Heart right ventricle (tissue), 16 donors: ENCODE data around the gene MCRIP1. TPM values are rescaled to one million over a fixed set of nuclear protein-coding genes. Genes with fewer than 3 reads are reported as not detected.

ENCODE experiments used
- ATAC-seq, 8 donors: fragments of 200-7000 bp; cut with Tn5 transposase; one replicate each; pipeline ENCODE4 v1.9.1; 2020; ENCODE audit warnings: mild to moderate bottlenecking in 8 of 8, moderate library complexity in 8 of 8, moderate number of reproducible peaks in 1 of 8
- DNase-seq, 2 donors: peaks; one replicate each; pipeline ENCODE4 v3.0.0-alpha.2; 2020
- H3K27ac ChIP-seq, 10 donors: fragments of 200-600 bp; sonication (generic) in 2 of 10; one replicate each; pipeline versions ENCODE4 v1.5.0 to v1.8.0; 2020 to 2022; ENCODE audit warnings: mild to moderate bottlenecking in 3 of 10
- H3K27me3 ChIP-seq, 7 donors: fragments of 200-600 bp; one replicate each; pipeline ENCODE4 v1.8.0; 2021 to 2022; ENCODE audit warnings: mild to moderate bottlenecking in 2 of 7
- H3K36me3 ChIP-seq, 9 donors: fragments of 200-600 bp; sonication (generic) in 1 of 9; one replicate each; pipeline versions ENCODE4 v1.5.0 to v1.8.0; 2020 to 2022; ENCODE audit warnings: mild to moderate bottlenecking in 2 of 9
- H3K4me1 ChIP-seq, 9 donors: fragments of 200-600 bp; sonication (generic) in 1 of 9; one replicate each; pipeline versions ENCODE4 v1.5.0 to v1.8.0; 2020 to 2022; ENCODE audit warnings: mild to moderate bottlenecking in 4 of 9
- H3K4me3 ChIP-seq, 10 donors: fragments of 200-600 bp; sonication (generic) in 2 of 10; one replicate each; pipeline versions ENCODE4 v1.5.0 to v1.8.0; 2020 to 2022; ENCODE audit warnings: mild to moderate bottlenecking in 7 of 10, moderate library complexity in 2 of 10
- H3K9me3 ChIP-seq, 11 donors: fragments of 200-600 bp in 10 of 11; sonication (generic) in 2 of 11; one replicate each; pipeline versions ENCODE4 v1.5.0 to v1.8.0; 2013 to 2022; ENCODE audit warnings: mild to moderate bottlenecking in 2 of 11, control low read depth in 1 of 11, moderate library complexity in 1 of 11
- CTCF ChIP-seq, 9 donors: fragments of 200-600 bp; sonication (generic) in 2 of 9; IDR thresholded peaks; one replicate each; pipeline versions ENCODE4 v1.5.0 to v1.8.0; 2021 to 2022; ENCODE audit warnings: antibody characterized with exemption in 9 of 9, mild to moderate bottlenecking in 5 of 9, moderate library complexity in 1 of 9
- WGBS, 2 donors: extraction: QIAGEN DNeasy Blood & Tissue Kit; methylation state at CpG; one replicate each; pipeline ENCODE4 v1.1.7; 2013; ENCODE audit warnings: inconsistent platforms in 1 of 2; 5-methylcytosine and 5-hydroxymethylcytosine counted together
- intact Hi-C, 10 donors: fragments of 100-400 bp; cut with DNase I; formaldehyde crosslinking; loops; one replicate each; pipeline versions ENCODE4 v1.11.1 to v1.14.2; 2022
- polyA plus RNA-seq, 2 donors: library from polyadenylated mRNA; stranded (reverse); fragments of 200-250 nt; gene quantifications; one replicate each; pipeline ENCODE4 v1.2.3, GENCODE V29; 2013
- total RNA-seq, 10 donors: library from RNA; stranded (reverse); fragmentation: NEBNext Ultra II Directional in 3 of 10; extraction: Animal tissue kit (Norgen Biotek cat#: 25700) in 3 of 10; gene quantifications; one replicate each; pipeline versions ENCODE4 v1.2.1 to v1.2.4, GENCODE V29; 2021 to 2023
- donor health status: Arrhythmogenic right ventricular cardiomyopathy.
- donor health status: ischemic (EF 13 %, LVEDD 7.1; RV severe dilation, severe dysfunction).
- donor health status: healthy with polysubstance abuse.
- donor health status: DM: no; HTN: yes; CAD: no.
- donor health status: DM: no; HTN: no; CAD: no.
- donor health status: ischemic (EF 25% LVEDD 6.9; RV normal size, moderate dysfunction).
- donor health status: ischemic (EF 25% LVEDD 5.7; RV mildly dilated, moderate dysfunction).
- donor health status: healthy.
- donor health status: DM: yes; HTN: yes; CAD: no.
- donor health status: Ischemic cardiomyopathy.
- donor health status: ischemic (EF 35%, LVEDD 5.7; RV mildly dilated, moderate dysfunction).
- donor health status: nonischemic (EF 11% LVEDD 7.7; RV severe dilation, severe dysfunction).
- donor health status: DM: yes; HTN: yes; CAD: no.
- donor health status: PGD.
- donor health status: ischemic (EF 29% LVEDD 5.4; RV normal size, mild dysfunction).
- donor health status: nonischemic (EF 23%, LVEDD 6.1; RV moderate dilation, normal function).

Gene MCRIP1
- total and polyA plus RNA-seq, 12 donors = 75.1 to 239 (median 92.5) TPM

GRCh38 chr17:81877569-81877968 lies 44.5 kb upstream of the MCRIP1 start:
- H3K4me3 ChIP-seq = no peak overlapping the region
- peaks cover 0 to 54% (median 10%) of the 10 kb centered on the region in 9 donors for H3K36me3 ChIP-seq
- ATAC-seq = no peak
- intact Hi-C loops = loop anchor here in 1 of 10 donors (5.0 kb wide), 1 partner anchor 45 kb away; no protein-coding TSS in a partner anchor
- DNase-seq = no peak
- peaks cover 0 to 9% (median 4%) of the 10 kb centered on the region in 9 donors for H3K4me1 ChIP-seq
- no peak for TF ChIP-seq CTCF (IDR thresholded peaks at IDR 0.05)
- 91 to 93% methylated on average over 5 of the region's 5 CpGs for WGBS, 2 donors
- no peaks in the 10 kb centered on the region for H3K9me3 ChIP-seq
- H3K27me3 ChIP-seq = no peaks in the 10 kb centered on the region
- no peak overlapping the region for H3K27ac ChIP-seq

GRCh38 chr17:81871387-81872230 lies 38.5 kb upstream of the MCRIP1 start:
- intact Hi-C loops = loop anchor here in 1 of 10 donors (5.0 kb wide), 1 partner anchor 39 kb away; the partner anchor contains the start of gene MCRIP1
- peaks cover 22 to 59% (median 49%) of the 10 kb centered on the region in 9 donors for H3K4me1 ChIP-seq
- no peaks in the 10 kb centered on the region for H3K27me3 ChIP-seq
- TF ChIP-seq CTCF (IDR thresholded peaks at IDR 0.05) = peak in 8 of 9 donors; percentile 20 to 70 (median 46)
- H3K36me3 ChIP-seq = peaks cover 0 to 33% (median 19%) of the 10 kb centered on the region in 9 donors
- 0 to 1% methylated on average over 79 to 86 of the region's 86 CpGs for WGBS, 2 donors
- peak overlapping the region; percentile 94 to 99 (median 98) for H3K27ac ChIP-seq
- H3K9me3 ChIP-seq = no peaks in the 10 kb centered on the region
- ATAC-seq (peak; percentile 30 to 55 (median 43)), DNase-seq (peak; percentile 94 to 97)
- H3K4me3 ChIP-seq = peak overlapping the region; percentile 62 to 99 (median 90)

GRCh38 chr17:81870981-81871386 lies 37.9 kb upstream of the MCRIP1 start, which contains the start of gene ARHGDIA:
TSS of gene ARHGDIA (minus strand) at chr17:81871337. CDS start at chr17:81869930, 1,407 bp downstream.
- H3K4me3 ChIP-seq = peak within 1 kb of the TSS; percentile 62 to 99 (median 90)
- H3K36me3 ChIP-seq = peaks cover 0 to 37% (median 20%) of the 10 kb centered on the region in 9 donors
- no peaks in the 10 kb centered on the region for H3K27me3 ChIP-seq
- peaks cover 26 to 66% (median 55%) of the 10 kb centered on the region in 9 donors for H3K4me1 ChIP-seq
- peak; percentile 61 to 79 (median 74) for ATAC-seq
- intact Hi-C loops = loop anchor here in 1 of 10 donors (5.0 kb wide), 1 partner anchor 39 kb away; the partner anchor contains the start of gene MCRIP1
- WGBS, 2 donors = 0 to 1% methylated on average over 46 to 54 of the region's 64 CpGs
- TF ChIP-seq CTCF (IDR thresholded peaks at IDR 0.05) = no peak
- H3K27ac ChIP-seq = peak within 1 kb of the TSS; percentile 94 to 99 (median 98)
- no peaks in the 10 kb centered on the region for H3K9me3 ChIP-seq
- DNase-seq = no peak
